ENCODE measurements around the gene AIFM2.
"Not testable (repeated sequence)": the region's sequence is repeated elsewhere in the genome, so short reads cannot be mapped to it uniquely, and the experiment has no call there.

- TF ChIP-seq CTCF, EP300 (IDR thresholded peaks at IDR 0.05): not testable (repeated sequence)
These were observed 31.5 kb downstream of the AIFM2 start for GRCh38 chr10:70101068-70101562.
